ENCODE measurements around the gene PDE1C.

DNA sequence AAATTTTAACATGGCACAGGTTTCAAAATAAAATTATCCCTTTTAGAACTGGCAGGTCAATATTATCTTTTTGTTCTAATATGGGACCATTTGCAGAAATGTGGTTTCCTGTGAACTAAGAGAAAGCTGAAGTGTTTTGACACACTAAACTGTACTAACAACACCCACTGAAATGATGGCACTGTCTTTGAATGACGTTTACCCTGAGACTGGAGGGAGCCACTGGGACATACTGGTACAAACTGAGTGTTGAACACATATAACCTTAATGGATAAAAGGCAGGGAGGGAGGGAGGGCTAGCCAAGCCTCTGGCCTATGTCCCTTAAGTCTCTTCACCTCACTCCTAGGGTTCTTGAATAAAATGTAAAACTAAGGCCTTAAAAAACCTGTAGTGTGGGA lies 95.9 kb downstream of the PDE1C start:
- TF ChIP-seq POLR2AphosphoS5 (IDR thresholded peaks at IDR 0.05; ENCODE audit: low read depth, low read length), result no peak
- TF ChIP-seq POLR2A (IDR thresholded peaks at IDR 0.05; ENCODE audit: low read depth, low read length), result no peak

All from GM12891 (cell line).